MCF 10A (cell line): ENCODE data around the gene IGFBP2. TPM values are rescaled to one million over a fixed set of nuclear protein-coding genes. Genes with fewer than 3 reads are reported as not detected.

Experiments used
- BruUV-seq: library from RNA; stranded (reverse); fragments of 400-500 nt; replicated peaks from 2 replicates; lab custom pipeline; 2021; lab: Mats Ljungman, UMichigan
- CTCF ChIA-PET: fragments of 300-600 bp; sonication (Branson Sonifier 250); formaldehyde crosslinking; extraction: SDS; loops from one replicate; lab custom pipeline; 2021; ENCODE audit warnings: antibody characterized with exemption, inconsistent platforms; lab: Yijun Ruan, JAX
- POLR2A ChIA-PET: fragments of 300-600, 350-650 bp; sonication (Branson Sonifier 250); formaldehyde crosslinking; extraction: SDS; loops from one replicate; lab custom pipeline; 2020; ENCODE audit warnings: antibody characterized with exemption, inconsistent platforms; lab: Yijun Ruan, JAX
- DNase-seq: peaks from one replicate; pipeline ENCODE4 v3.0.0-alpha.2; 2018; ENCODE audit not compliant: unreplicated experiment
- H3K27ac Mint-ChIP-seq: one replicate; pipeline ENCODE4 v1.8.0; 2022; ENCODE audit warnings: mild to moderate bottlenecking, low read depth, mixed read lengths; ENCODE audit not compliant: unreplicated experiment
- H3K27me3 Mint-ChIP-seq: one replicate; pipeline ENCODE4 v1.8.0; 2022; ENCODE audit warnings: mixed read lengths; ENCODE audit not compliant: insufficient read depth, unreplicated experiment
- H3K36me3 Mint-ChIP-seq: one replicate; pipeline ENCODE4 v1.8.0; 2022; ENCODE audit warnings: mild to moderate bottlenecking, moderate library complexity, mixed read lengths; ENCODE audit not compliant: insufficient read depth, unreplicated experiment
- H3K4me1 Mint-ChIP-seq: one replicate; pipeline ENCODE4 v1.8.0; 2022; ENCODE audit warnings: mixed read lengths; ENCODE audit not compliant: insufficient read depth, unreplicated experiment
- H3K4me3 Mint-ChIP-seq: one replicate; pipeline ENCODE4 v1.8.0; 2022; ENCODE audit warnings: mild to moderate bottlenecking, moderate library complexity, mixed read lengths; ENCODE audit not compliant: unreplicated experiment
- H3K9me3 Mint-ChIP-seq: one replicate; pipeline ENCODE4 v1.8.0; 2022; ENCODE audit warnings: mixed read lengths; ENCODE audit not compliant: unreplicated experiment
- CTCF ChIP-seq: fragments of 200-600 bp; IDR thresholded peaks from one replicate; pipeline ENCODE4 v1.8.0; 2022; ENCODE audit warnings: antibody characterized with exemption, mild to moderate bottlenecking; ENCODE audit not compliant: unreplicated experiment
- intact Hi-C: fragments of 100-400 bp; cut with micrococcal nuclease; formaldehyde crosslinking; loops from 2 replicates; pipeline ENCODE4 v1.14.1; 2022
- total RNA-seq: library from RNA; stranded (reverse); gene quantifications from 2 replicates; pipeline ENCODE4 v1.2.3, GENCODE V29; 2022

IGFBP2 gene
- total RNA-seq, 1 experiment from 2014 or later = 32.0 TPM

GRCh38 chr2:216661639-216662375 is 28.6 kb downstream of the IGFBP2 start:
- Mint-ChIP-seq H3K9me3 (no peaks in the 10 kb centered on the region), H3K27me3 (no peaks in the 10 kb centered on the region), H3K27ac (no peak overlapping the region), H3K36me3 (no peaks in the 10 kb centered on the region), H3K4me1 (peaks cover 33% of the 10 kb centered on the region), H3K4me3 (no peak overlapping the region)
- POLR2A ChIA-PET = no interaction called here
- no peak for TF ChIP-seq CTCF
- BruUV-seq = no TSS peak
- DNase-seq = no peak
- CTCF ChIA-PET = interaction anchor here (0.6 to 27.0 kb wide), 7 partner anchors 8 to 141 kb away, joined by 3 to 673 read pairs (median 4); no protein-coding TSS in a partner anchor
- intact Hi-C loops = loop anchor here (10.0 kb wide), 1 partner anchor 247 kb away; the partner anchor contains the start of gene SMARCAL1

GRCh38 chr2:216663106-216663505 is 29.9 kb downstream of the IGFBP2 start:
- Mint-ChIP-seq H3K9me3 (no peaks in the 10 kb centered on the region), H3K4me1 (peaks cover 33% of the 10 kb centered on the region), H3K4me3 (no peak overlapping the region), H3K27ac (no peak overlapping the region), H3K36me3 (no peaks in the 10 kb centered on the region), H3K27me3 (peaks cover 1% of the 10 kb centered on the region)
- DNase-seq = no peak
- intact Hi-C loops = loop anchor here (10.0 kb wide), 1 partner anchor 248 kb away; the partner anchor contains the start of gene SMARCAL1
- BruUV-seq = no TSS peak
- TF ChIP-seq CTCF = no peak
- POLR2A ChIA-PET = interaction anchor here (0.8 kb wide), 1 partner anchor 165 kb away, joined by 3 read pairs; the partner anchor contains the start of gene RPL37A
- CTCF ChIA-PET = interaction anchor here (0.6 to 27.0 kb wide), 6 partner anchors 11 to 447 kb away, joined by 3 to 673 read pairs (median 22); no protein-coding TSS in a partner anchor

- ChIA-PET CTCF (interaction anchor here (0.6 to 27.0 kb wide), 9 partner anchors 12 to 446 kb away, joined by 3 to 673 read pairs (median 3); no protein-coding TSS in a partner anchor), POLR2A (interaction anchor here (3.5 kb wide), 1 partner anchor 144 kb away, joined by 26 read pairs; no protein-coding TSS in a partner anchor)
- TF ChIP-seq CTCF = no peak
- intact Hi-C loops = loop anchor here (10.0 kb wide), 1 partner anchor 249 kb away; the partner anchor contains the start of gene SMARCAL1
- no TSS peak for BruUV-seq
- Mint-ChIP-seq H3K27ac (no peak overlapping the region), H3K9me3 (no peaks in the 10 kb centered on the region), H3K4me1 (peaks cover 30% of the 10 kb centered on the region), H3K4me3 (no peak overlapping the region), H3K36me3 (no peaks in the 10 kb centered on the region), H3K27me3 (peaks cover 9% of the 10 kb centered on the region)
- no peak for DNase-seq
Observed at GRCh38 chr2:216663846-216664245, 30.6 kb downstream of the IGFBP2 start.

- H3K36me3 Mint-ChIP-seq = no peaks in the 10 kb centered on the region
- POLR2A ChIA-PET = interaction anchor here (0.6 to 4.5 kb wide), 11 partner anchors 68 to 165 kb away, joined by 3 to 34 read pairs (median 5); partner anchors contain the start of gene RPL37A
Observed at GRCh38 chr2:216664593-216665034, 31.4 kb downstream of the IGFBP2 start.

More at GRCh38 chr2:216664593-216665034, 31.4 kb downstream of the IGFBP2 start:
- no peak for TF ChIP-seq CTCF
- peak; percentile 49 for DNase-seq
- Mint-ChIP-seq H3K27me3 (peaks cover 16% of the 10 kb centered on the region), H3K9me3 (no peaks in the 10 kb centered on the region), H3K4me1 (peaks cover 22% of the 10 kb centered on the region), H3K27ac (no peak overlapping the region), H3K4me3 (no peak overlapping the region)
- intact Hi-C loops = loop anchor here (5.0 to 10.0 kb wide), 3 partner anchors 67 to 442 kb away; partner anchors contain the start of gene SMARCAL1
- CTCF ChIA-PET = interaction anchor here (0.7 to 27.0 kb wide), 13 partner anchors 12 to 1040 kb away, joined by 3 to 673 read pairs (median 14); no protein-coding TSS in a partner anchor
- BruUV-seq = no TSS peak
